ENCODE results near the gene NCKAP5. TPM values are rescaled to one million over a fixed set of nuclear protein-coding genes. Genes with fewer than 3 reads are reported as not detected.

NCKAP5 gene
- total RNA-seq, 1 donor from 2014 or later, result 0.87 TPM

DNA sequence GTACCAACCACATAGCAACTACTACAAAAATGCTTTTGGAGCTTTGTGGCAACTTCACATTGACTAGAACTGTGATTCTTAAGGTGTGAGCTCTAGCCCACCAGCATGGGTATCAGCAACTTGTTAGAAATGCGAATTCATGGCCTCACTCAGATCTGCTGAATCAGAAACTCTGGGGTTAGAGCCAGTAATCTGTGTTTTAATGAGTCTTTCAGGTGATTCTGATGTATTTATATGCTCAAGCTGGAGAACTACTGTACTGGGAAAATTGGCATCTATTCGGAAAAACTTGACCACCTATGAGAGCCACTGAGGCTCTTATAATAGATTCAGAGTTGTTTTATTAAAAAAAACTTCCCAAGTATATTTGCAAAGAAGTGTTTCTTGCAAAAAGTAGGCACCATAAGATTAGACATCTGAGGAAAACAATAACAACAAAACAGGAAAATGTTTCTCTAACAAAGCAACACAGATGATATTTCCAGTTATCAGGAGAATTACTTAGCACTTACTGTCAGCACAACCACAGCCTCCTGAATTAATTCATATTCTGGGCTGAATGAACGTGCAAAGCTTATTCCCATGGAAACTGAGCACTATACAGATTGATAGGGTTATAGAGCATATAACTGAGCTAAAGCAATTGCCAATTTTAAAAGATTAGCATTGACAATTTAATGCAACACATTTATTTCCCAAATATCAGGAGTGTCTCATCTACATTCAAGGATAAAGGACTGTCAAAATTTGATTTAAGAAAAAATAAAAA, 71.6 kb downstream of the NCKAP5 start:
- Mint-ChIP-seq H3K36me3 (ENCODE audit: low read depth) (peaks cover 2% of the 10 kb centered on the region), H3K4me1 (ENCODE audit: low read depth) (peaks cover 4% of the 10 kb centered on the region), H3K27me3 (ENCODE audit: low read depth) (no peaks in the 10 kb centered on the region), H3K27ac (ENCODE audit: unreplicated experiment) (no peak overlapping the region), H3K4me3 (ENCODE audit: unreplicated experiment) (no peak overlapping the region), H3K9me3 (ENCODE audit: low read depth) (no peaks in the 10 kb centered on the region)
- TF ChIP-seq, protein P1, sequence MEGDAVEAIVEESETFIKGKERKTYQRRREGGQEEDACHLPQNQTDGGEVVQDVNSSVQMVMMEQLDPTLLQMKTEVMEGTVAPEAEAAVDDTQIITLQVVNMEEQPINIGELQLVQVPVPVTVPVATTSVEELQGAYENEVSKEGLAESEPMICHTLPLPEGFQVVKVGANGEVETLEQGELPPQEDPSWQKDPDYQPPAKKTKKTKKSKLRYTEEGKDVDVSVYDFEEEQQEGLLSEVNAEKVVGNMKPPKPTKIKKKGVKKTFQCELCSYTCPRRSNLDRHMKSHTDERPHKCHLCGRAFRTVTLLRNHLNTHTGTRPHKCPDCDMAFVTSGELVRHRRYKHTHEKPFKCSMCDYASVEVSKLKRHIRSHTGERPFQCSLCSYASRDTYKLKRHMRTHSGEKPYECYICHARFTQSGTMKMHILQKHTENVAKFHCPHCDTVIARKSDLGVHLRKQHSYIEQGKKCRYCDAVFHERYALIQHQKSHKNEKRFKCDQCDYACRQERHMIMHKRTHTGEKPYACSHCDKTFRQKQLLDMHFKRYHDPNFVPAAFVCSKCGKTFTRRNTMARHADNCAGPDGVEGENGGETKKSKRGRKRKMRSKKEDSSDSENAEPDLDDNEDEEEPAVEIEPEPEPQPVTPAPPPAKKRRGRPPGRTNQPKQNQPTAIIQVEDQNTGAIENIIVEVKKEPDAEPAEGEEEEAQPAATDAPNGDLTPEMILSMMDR (IDR thresholded peaks at IDR 0.05), result no peak
- DNase-seq (ENCODE audit: low spot score), result no peak

DNA sequence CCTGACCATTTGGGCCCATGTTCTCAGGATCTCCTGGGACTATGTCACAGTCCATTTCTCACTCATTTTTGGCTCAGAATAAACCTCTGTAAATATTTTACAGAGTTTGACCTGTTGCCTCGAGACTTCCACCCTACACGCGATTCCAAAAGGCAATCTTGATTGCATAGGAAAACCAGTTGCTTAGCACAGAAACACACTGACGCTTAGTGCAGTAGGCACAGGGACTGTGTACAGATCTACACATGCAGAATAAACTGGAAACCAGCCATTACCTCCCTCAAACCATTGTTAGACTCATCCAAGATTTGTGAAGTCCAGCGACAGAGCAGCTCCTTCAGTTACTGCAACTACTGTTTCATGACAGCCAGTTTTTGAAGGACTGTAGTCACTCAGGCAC, 73.0 kb downstream of the NCKAP5 start:
- Mint-ChIP-seq H3K4me1 (ENCODE audit: low read depth) (peaks cover 14% of the 10 kb centered on the region), H3K36me3 (ENCODE audit: low read depth) (peaks cover 2% of the 10 kb centered on the region), H3K27me3 (ENCODE audit: low read depth) (no peaks in the 10 kb centered on the region), H3K9me3 (ENCODE audit: low read depth) (no peaks in the 10 kb centered on the region), H3K4me3 (ENCODE audit: unreplicated experiment) (no peak overlapping the region), H3K27ac (ENCODE audit: unreplicated experiment) (no peak overlapping the region)
- DNase-seq (ENCODE audit: low spot score), result no peak
- TF ChIP-seq, protein P1 (IDR thresholded peaks at IDR 0.05), result no peak

DNA sequence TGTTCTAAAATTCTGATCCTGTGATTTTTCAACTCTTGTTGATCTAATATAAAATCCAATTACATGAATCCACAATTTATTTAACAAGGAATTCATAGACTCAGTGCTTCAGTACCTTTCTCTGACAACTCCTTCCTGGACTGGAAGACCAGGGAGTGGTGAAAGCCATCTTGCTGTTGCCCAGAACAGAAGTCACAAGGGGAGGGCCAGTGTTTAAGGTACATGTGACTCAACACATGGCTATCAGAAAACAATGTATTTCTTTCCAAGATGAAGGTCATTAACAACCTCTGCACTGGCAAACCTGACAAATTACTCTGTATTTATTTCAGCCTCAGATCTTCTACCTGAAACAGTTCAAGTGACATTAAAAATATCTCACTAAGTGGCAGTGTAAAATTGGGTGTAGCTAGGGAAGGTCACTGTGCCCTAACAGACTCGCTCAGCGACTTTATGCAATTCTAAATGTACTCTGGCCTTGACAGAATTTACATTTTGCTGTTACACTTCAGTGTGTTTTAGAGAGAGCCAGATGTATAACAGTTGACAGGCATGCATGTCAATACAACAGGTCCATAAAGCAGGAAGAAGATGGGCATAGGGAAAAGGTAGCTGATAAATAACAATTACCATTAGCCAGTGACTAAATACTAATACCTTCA, 75.4 kb downstream of the NCKAP5 start:
- Mint-ChIP-seq H3K4me1 (ENCODE audit: low read depth) (peaks cover 23% of the 10 kb centered on the region), H3K9me3 (ENCODE audit: low read depth) (no peaks in the 10 kb centered on the region), H3K27ac (ENCODE audit: unreplicated experiment) (no peak overlapping the region), H3K4me3 (ENCODE audit: unreplicated experiment) (no peak overlapping the region), H3K36me3 (ENCODE audit: low read depth) (peaks cover 2% of the 10 kb centered on the region), H3K27me3 (ENCODE audit: low read depth) (no peaks in the 10 kb centered on the region)
- TF ChIP-seq, protein P1 (IDR thresholded peaks at IDR 0.05), result no peak
- DNase-seq (ENCODE audit: low spot score), result no peak

DNA sequence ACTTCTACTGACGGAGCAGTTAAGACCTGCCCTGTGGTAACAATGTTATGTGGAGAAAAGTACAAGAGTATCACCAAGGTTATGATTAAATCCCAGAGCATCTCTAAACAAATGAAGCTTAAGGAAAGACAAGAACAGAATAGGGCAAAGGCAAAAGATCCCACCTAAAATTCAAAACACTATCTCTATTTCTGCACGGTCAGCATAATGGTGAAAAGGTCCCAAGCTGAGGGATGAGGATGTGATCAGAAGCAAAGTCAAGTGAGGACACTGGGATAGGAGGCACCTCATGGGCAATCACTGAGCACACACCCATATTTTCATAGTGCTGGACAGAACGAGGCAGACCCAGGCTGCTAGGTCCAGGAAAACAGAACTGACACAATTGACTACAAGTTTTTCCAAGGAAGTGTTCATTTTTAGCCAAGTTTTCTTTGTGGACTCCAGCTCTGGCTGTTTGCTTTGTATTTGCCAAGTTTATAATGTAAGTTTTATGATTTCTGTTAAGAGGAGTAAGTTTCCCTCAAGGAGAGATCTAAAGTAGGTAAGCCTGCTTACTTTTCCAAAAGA, 77.8 kb downstream of the NCKAP5 start:
- Mint-ChIP-seq H3K9me3 (ENCODE audit: low read depth) (no peaks in the 10 kb centered on the region), H3K27me3 (ENCODE audit: low read depth) (no peaks in the 10 kb centered on the region), H3K4me1 (ENCODE audit: low read depth) (peaks cover 44% of the 10 kb centered on the region), H3K27ac (ENCODE audit: unreplicated experiment) (no peak overlapping the region), H3K4me3 (ENCODE audit: unreplicated experiment) (no peak overlapping the region), H3K36me3 (ENCODE audit: low read depth) (peaks cover 2% of the 10 kb centered on the region)
- TF ChIP-seq, protein P1 (IDR thresholded peaks at IDR 0.05), result no peak
- no peak for DNase-seq (ENCODE audit: low spot score)

GRCh38 chr2:133489641-133490410, 78.4 kb downstream of the NCKAP5 start:
- no peaks in the 10 kb centered on the region for H3K27me3 Mint-ChIP-seq (ENCODE audit: low read depth)
- no peak for DNase-seq (ENCODE audit: low spot score)
- TF ChIP-seq, protein P1 (IDR thresholded peaks at IDR 0.05), result no peak
- no peak overlapping the region for H3K4me3 Mint-ChIP-seq (ENCODE audit: unreplicated experiment)
- no peaks in the 10 kb centered on the region for H3K9me3 Mint-ChIP-seq (ENCODE audit: low read depth)
- peaks cover 39% of the 10 kb centered on the region for H3K4me1 Mint-ChIP-seq (ENCODE audit: low read depth)
- H3K27ac Mint-ChIP-seq (ENCODE audit: unreplicated experiment), result no peak overlapping the region
- H3K36me3 Mint-ChIP-seq (ENCODE audit: low read depth), result peaks cover 2% of the 10 kb centered on the region

Data from chondrocyte (in vitro differentiated cells).